Activated naive CD8-positive, alpha-beta T cell treated with anti-CD3 and anti-CD28 coated beads, Interleukin-2, amount 50 U/mL, for 24 hours (primary cell): ENCODE data around the gene AK5.

Source experiments
- ATAC-seq: fragments of 150-1000 bp; cut with Tn5 transposase; one replicate; pipeline ENCODE4 v1.10.0; 2021
- DNase-seq: peaks from one replicate; pipeline ENCODE4 v3.0.0; 2021
- H3K27ac Mint-ChIP-seq: one replicate; pipeline ENCODE4 v1.8.0; 2021; ENCODE audit warnings: mild to moderate bottlenecking, mixed read lengths
- H3K27me3 Mint-ChIP-seq: one replicate; pipeline ENCODE4 v1.8.0; 2021; ENCODE audit warnings: mixed read lengths
- H3K36me3 Mint-ChIP-seq: one replicate; pipeline ENCODE4 v1.8.0; 2021; ENCODE audit warnings: low read depth, mixed read lengths
- H3K4me1 Mint-ChIP-seq: one replicate; pipeline ENCODE4 v1.8.0; 2021; ENCODE audit warnings: mixed read lengths
- H3K4me3 Mint-ChIP-seq: one replicate; pipeline ENCODE4 v1.8.0; 2021; ENCODE audit warnings: mild to moderate bottlenecking, moderate library complexity, mixed read lengths
- H3K9me3 Mint-ChIP-seq: one replicate; pipeline ENCODE4 v1.8.0; 2021; ENCODE audit warnings: mixed read lengths

The AK5 gene, protein sequence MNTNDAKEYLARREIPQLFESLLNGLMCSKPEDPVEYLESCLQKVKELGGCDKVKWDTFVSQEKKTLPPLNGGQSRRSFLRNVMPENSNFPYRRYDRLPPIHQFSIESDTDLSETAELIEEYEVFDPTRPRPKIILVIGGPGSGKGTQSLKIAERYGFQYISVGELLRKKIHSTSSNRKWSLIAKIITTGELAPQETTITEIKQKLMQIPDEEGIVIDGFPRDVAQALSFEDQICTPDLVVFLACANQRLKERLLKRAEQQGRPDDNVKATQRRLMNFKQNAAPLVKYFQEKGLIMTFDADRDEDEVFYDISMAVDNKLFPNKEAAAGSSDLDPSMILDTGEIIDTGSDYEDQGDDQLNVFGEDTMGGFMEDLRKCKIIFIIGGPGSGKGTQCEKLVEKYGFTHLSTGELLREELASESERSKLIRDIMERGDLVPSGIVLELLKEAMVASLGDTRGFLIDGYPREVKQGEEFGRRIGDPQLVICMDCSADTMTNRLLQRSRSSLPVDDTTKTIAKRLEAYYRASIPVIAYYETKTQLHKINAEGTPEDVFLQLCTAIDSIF

DNA sequence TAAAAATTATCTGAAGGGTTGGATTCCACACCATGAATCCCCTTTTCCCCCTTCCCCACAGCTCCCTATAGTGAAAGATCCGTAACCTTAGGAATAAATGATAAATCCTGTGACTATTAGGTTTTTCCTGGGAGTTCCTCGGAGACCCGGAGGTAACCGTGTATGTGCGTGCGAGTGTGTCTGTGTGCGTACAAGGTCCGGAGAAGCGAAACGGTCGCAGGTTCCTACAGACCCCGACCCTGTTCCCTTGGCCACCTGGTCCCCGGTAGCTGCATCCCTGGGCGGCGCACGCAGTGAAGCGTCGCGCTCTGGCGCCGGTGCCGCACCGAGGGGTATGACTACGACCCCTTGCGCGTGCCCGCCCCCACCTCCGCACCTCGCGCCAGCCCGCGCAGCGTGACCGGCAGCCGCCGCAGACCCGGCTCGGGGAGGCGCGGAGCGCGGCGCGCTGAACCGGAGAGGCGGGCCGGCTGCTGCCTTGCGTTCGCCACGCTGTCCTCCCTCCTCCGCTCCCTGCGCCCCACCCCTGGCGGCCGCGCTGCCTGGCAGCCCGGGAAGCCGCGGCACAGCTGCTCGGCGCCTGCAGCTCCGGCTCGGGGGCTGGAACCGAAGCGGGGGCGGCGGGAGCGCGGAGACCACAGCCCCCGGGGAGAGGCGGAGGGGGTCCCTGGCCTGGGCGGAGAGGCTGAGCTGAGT is at the start of gene AK5:
Gene AK5, plus strand, starts transcription at position 529 of the 696 bp plus-strand sequence. CDS start 295 bp downstream, outside the sequence.
- DNase-seq (peak; percentile 51), ATAC-seq (peak; percentile 80)
- Mint-ChIP-seq H3K4me1 (peaks cover 22% of the 10 kb centered on the region), H3K9me3 (no peaks in the 10 kb centered on the region), H3K27me3 (peaks cover 12% of the 10 kb centered on the region), H3K4me3 (peak within 1 kb of the TSS; percentile 71), H3K27ac (peak within 1 kb of the TSS; percentile 54), H3K36me3 (no peaks in the 10 kb centered on the region)

DNA sequence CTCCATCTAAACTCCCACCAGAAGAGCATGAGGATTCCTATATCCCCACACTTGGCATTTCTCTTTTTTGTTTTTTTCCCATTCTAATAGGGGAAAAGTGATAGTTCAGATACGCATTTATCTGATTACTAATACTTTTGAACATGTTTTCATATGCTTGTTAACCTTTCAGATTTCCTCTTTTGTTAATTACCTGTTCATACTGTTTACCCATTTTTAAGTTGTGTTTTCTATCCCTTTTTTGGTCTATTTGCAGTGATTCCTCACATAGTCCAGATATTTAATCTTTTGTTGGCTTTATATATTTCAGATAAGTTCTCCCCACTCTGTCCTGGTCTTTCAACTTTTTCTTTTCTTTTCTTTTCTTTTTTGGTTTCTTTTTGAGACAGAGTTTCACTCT is 49.0 kb upstream of the AK5 start:
- Mint-ChIP-seq H3K4me1 (no peaks in the 10 kb centered on the region), H3K36me3 (no peaks in the 10 kb centered on the region), H3K9me3 (peaks cover 23% of the 10 kb centered on the region), H3K27ac (no peak overlapping the region), H3K4me3 (no peak overlapping the region), H3K27me3 (no peaks in the 10 kb centered on the region)
- DNase-seq, result no peak
- no peak for ATAC-seq

DNA sequence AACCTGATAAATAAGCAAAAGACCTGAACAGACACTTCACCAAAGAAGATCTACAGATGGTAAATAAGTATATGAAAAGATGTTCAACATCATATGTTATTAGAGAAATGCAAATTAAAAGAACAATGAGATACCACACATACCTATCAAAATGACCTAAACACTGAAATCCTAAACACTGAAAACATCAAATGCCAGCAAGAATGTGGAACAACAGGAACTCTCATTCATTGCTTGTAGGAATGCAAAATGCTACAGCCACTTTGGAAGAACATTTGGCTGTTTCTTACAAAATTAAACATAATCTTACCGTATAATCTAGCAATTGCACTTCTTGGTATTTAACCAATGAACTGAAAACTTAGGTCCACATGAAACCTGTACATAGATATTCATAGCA is 47.7 kb upstream of the AK5 start:
- no peak for DNase-seq
- Mint-ChIP-seq H3K27me3 (no peaks in the 10 kb centered on the region), H3K27ac (no peak overlapping the region), H3K9me3 (peaks cover 23% of the 10 kb centered on the region), H3K36me3 (no peaks in the 10 kb centered on the region), H3K4me1 (no peaks in the 10 kb centered on the region), H3K4me3 (no peak overlapping the region)
- no peak for ATAC-seq

DNA sequence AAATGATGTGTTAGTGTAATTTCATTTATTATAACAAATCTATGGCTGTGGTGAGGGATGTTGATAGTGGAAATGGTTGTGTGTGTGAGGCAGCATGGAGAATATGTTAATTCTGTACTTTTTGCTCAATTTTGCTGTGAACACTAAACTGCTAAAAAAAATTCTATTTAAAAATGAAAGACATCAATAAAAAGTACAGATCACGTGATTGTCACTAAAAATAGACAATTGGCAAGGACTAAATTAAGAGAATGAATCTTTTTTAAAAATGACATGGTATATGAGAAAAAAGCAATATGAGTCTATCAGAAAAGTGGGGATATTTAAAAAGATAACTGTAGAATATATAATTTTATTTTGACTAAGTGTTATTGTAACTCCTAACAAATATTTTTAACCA is 46.9 kb upstream of the AK5 start:
- ATAC-seq (no peak), DNase-seq (no peak)
- no peaks in the 10 kb centered on the region for H3K36me3 Mint-ChIP-seq
- peaks cover 23% of the 10 kb centered on the region for H3K9me3 Mint-ChIP-seq
- no peak overlapping the region for H3K4me3 Mint-ChIP-seq
- no peak overlapping the region for H3K27ac Mint-ChIP-seq
- H3K27me3 Mint-ChIP-seq, result no peaks in the 10 kb centered on the region
- no peaks in the 10 kb centered on the region for H3K4me1 Mint-ChIP-seq

DNA sequence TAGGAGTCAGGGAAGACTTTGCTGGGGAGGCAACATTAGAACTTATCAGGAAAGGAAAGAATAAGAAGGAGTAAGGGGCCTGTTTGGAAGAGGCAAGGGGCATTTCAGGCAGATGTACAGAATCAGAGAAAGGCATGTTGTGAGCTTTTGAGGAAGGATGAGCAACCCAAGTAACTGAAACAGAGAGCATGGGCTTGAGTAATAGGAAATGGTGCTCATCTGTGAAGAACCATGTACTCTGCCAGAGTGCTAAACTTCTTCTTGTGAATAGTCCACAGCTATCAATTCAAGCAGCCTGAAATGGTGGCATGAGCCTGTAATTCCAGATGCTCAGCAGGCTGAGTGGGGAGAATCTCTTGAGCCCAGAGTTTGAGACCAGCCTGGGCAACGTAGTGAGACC is 43.4 kb upstream of the AK5 start:
- peaks cover 21% of the 10 kb centered on the region for H3K9me3 Mint-ChIP-seq
- DNase-seq, result no peak
- no peak overlapping the region for H3K4me3 Mint-ChIP-seq
- H3K27ac Mint-ChIP-seq, result no peak overlapping the region
- H3K4me1 Mint-ChIP-seq, result no peaks in the 10 kb centered on the region
- no peak for ATAC-seq
- no peaks in the 10 kb centered on the region for H3K27me3 Mint-ChIP-seq
- H3K36me3 Mint-ChIP-seq, result no peaks in the 10 kb centered on the region

DNA sequence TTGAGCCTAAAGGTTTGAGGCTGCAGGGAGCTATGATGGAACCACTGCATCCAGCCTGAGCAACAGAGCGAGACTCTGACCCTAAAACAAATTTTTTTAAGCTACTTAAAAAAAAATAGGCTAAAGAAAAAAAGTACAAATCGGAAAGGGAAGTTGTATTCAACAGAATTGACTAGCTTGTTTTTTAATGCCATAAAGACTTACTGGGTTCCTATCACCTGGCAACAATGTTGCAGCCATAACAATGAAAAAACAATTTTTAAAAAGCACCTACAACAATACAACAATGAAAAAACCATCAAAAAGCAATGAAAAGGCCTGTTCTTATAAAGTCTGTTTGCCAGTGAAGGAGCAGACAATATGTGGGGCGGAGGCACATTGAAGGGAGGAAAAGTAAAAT is 42.5 kb upstream of the AK5 start:
- ATAC-seq (no peak), DNase-seq (no peak)
- Mint-ChIP-seq H3K36me3 (peaks cover 2% of the 10 kb centered on the region), H3K4me1 (no peaks in the 10 kb centered on the region), H3K27me3 (no peaks in the 10 kb centered on the region), H3K27ac (no peak overlapping the region), H3K9me3 (peaks cover 16% of the 10 kb centered on the region), H3K4me3 (no peak overlapping the region)

DNA sequence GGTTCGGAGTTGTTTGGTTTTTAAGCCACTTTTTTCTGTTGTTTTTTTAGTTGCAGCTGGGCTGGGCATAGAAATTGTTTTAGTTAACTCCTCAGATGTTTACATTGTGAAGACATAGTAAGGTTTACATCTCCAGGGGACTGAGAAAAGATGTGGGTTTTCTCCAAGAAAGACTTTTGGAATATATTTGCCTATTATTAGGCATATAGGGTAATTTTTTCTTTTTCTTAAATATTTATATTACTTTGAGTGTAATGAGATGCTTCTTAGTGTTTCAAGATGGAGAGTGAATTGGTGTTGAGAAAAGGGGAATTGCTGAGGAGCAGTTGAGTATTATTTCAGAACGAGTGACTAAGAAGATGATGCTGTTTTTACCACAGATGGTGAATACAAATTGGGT is 36.0 kb upstream of the AK5 start:
- Mint-ChIP-seq H3K27me3 (no peaks in the 10 kb centered on the region), H3K4me1 (peaks cover 3% of the 10 kb centered on the region), H3K27ac (no peak overlapping the region), H3K9me3 (peaks cover 41% of the 10 kb centered on the region), H3K4me3 (no peak overlapping the region), H3K36me3 (peaks cover 6% of the 10 kb centered on the region)
- DNase-seq, result no peak
- no peak for ATAC-seq

DNA sequence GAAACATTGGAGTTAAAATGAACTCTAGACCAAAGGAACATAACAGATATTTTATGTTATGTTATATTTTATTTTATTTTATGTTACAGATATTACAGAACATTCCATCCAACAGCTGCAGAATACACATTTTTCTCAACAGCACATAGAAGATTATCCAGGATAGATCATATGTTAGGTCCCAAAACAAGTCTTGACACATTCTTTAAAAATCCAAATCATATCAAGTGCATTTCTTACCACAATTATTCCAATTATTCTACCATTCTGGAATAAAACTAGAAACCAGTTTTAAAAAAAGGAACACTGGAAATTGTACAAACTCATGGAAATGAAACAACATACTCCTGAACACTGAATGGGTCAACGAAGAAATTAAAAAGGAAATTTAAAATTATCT is 31.7 kb upstream of the AK5 start:
- H3K4me1 Mint-ChIP-seq, result peaks cover 3% of the 10 kb centered on the region
- DNase-seq (no peak), ATAC-seq (no peak)
- H3K36me3 Mint-ChIP-seq, result peaks cover 4% of the 10 kb centered on the region
- peaks cover 61% of the 10 kb centered on the region for H3K9me3 Mint-ChIP-seq
- no peak overlapping the region for H3K27ac Mint-ChIP-seq
- no peaks in the 10 kb centered on the region for H3K27me3 Mint-ChIP-seq
- no peak overlapping the region for H3K4me3 Mint-ChIP-seq

DNA sequence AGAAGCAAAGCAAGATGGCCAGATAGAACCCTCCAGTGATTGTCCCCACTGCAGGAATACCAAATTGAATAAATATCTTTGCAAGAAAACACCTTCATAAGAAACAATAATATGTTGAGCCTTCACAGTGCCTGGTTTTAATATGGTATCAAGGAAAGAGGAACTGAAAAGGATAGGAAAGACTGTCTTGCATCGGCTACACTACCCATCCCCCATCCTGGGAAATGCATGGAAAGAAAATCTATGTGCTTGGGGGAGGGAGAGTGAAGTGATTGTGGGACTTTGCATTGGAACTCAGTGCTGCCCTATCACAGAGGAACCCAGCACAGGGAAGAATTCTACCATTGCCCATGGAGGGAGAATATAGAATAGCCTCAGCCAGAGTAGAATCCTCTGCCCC is 28.6 kb upstream of the AK5 start:
- Mint-ChIP-seq H3K27ac (no peak overlapping the region), H3K36me3 (peaks cover 4% of the 10 kb centered on the region), H3K27me3 (no peaks in the 10 kb centered on the region), H3K4me1 (peaks cover 3% of the 10 kb centered on the region), H3K4me3 (no peak overlapping the region), H3K9me3 (peaks cover 61% of the 10 kb centered on the region)
- ATAC-seq (no peak), DNase-seq (no peak)

DNA sequence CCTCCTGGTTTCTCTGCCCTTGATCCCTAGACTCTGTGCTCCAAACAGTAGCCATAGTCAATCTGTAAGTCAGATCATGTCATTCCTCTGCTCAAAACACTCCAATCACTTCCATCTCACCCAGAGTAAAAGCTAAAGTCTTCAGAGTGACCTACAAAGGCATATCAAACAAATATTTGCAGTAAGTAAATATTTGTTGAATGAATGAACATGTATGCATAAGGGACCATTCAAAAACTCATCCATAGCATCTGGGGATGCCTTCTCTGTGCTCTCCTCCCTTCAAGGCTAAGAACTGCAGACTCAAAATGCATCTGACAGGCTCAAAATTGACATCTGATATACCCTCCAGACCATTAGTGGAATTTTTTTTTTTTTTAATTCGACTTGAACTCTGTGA is 18.1 kb upstream of the AK5 start:
- no peaks in the 10 kb centered on the region for H3K4me1 Mint-ChIP-seq
- no peaks in the 10 kb centered on the region for H3K36me3 Mint-ChIP-seq
- ATAC-seq (no peak), DNase-seq (no peak)
- H3K27me3 Mint-ChIP-seq, result no peaks in the 10 kb centered on the region
- no peak overlapping the region for H3K27ac Mint-ChIP-seq
- H3K4me3 Mint-ChIP-seq, result no peak overlapping the region
- peaks cover 9% of the 10 kb centered on the region for H3K9me3 Mint-ChIP-seq

DNA sequence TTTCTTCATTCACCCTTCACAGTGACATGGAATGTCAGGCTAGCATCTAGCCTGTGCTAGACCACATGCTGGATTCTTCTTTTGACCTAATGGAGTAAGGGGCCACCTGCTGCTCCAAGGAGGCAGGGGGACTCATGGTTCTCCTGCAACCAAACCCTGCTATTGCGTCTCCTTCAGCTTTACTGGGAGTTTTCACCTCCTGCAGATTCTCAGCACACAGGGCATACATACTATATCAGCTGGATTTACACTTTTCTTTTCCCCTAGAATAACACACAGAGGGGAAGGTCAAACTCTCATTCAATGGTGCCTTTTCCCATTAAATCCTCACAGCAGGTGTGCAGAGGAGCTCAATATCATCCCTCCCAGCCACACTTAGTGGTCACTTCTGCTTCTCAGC is 16.6 kb upstream of the AK5 start:
- H3K4me1 Mint-ChIP-seq, result no peaks in the 10 kb centered on the region
- H3K9me3 Mint-ChIP-seq, result peaks cover 9% of the 10 kb centered on the region
- H3K4me3 Mint-ChIP-seq, result no peak overlapping the region
- H3K27ac Mint-ChIP-seq, result no peak overlapping the region
- DNase-seq (no peak), ATAC-seq (no peak)
- H3K36me3 Mint-ChIP-seq, result no peaks in the 10 kb centered on the region
- H3K27me3 Mint-ChIP-seq, result no peaks in the 10 kb centered on the region

DNA sequence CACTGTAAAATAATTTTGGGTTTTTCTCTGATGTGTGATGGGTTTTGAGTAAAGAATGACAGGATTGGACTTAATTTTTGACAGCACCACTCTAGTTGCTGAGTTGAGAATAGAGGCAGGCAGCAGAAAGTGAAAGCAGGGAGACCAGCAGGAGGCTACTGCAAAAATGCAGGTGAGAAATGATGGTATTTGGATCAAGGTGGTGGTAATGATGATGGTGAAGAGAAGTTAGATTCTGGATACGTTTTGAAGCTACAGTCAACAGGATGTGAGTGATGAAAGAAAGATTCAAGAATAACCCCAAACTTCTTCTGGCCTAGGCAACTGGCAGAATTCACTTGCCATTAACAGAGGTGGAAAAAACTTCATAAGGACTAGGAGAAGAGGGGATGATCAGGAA is 14.8 kb upstream of the AK5 start:
- no peak overlapping the region for H3K4me3 Mint-ChIP-seq
- no peaks in the 10 kb centered on the region for H3K36me3 Mint-ChIP-seq
- ATAC-seq (no peak), DNase-seq (no peak)
- peaks cover 9% of the 10 kb centered on the region for H3K9me3 Mint-ChIP-seq
- no peaks in the 10 kb centered on the region for H3K27me3 Mint-ChIP-seq
- peaks cover 5% of the 10 kb centered on the region for H3K4me1 Mint-ChIP-seq
- no peak overlapping the region for H3K27ac Mint-ChIP-seq

DNA sequence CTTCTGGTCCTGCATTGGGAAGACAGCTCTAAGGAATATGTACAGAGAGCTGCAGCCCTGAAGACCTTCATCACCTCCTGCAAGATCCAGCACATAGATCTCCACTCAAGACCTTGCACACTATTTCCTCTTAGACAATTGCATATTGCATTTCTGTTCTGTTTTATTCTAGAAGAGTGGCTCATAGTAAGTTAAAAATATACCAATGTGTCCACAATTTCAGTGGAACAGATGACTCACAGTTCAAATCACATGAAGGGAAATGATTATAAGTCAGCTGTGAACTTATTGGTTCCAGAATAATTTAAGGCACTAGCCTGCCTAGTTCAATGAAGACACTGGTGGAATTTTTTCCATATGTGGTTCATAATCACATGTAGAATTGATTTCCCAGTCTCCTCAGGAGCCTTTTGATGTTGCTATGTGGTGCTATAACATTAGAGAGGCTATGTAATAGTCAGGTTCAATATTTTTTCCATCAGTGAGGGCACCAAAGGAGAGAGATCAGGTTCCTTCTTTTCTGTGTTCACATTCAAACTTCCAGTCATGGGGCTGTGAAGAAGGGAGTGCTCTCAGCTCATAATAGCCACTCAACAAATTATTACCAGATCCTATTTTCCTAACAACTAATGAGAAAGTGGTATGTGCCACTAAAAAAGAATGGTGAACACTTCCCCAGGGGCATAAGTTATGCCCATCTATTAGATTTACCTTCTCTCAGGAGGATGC is 9.8 kb upstream of the AK5 start:
- no peaks in the 10 kb centered on the region for H3K36me3 Mint-ChIP-seq
- ATAC-seq (peak; percentile 33), DNase-seq (no peak)
- H3K27me3 Mint-ChIP-seq, result no peaks in the 10 kb centered on the region
- no peak overlapping the region for H3K27ac Mint-ChIP-seq
- H3K9me3 Mint-ChIP-seq, result no peaks in the 10 kb centered on the region
- H3K4me1 Mint-ChIP-seq, result peaks cover 10% of the 10 kb centered on the region
- H3K4me3 Mint-ChIP-seq, result no peak overlapping the region

DNA sequence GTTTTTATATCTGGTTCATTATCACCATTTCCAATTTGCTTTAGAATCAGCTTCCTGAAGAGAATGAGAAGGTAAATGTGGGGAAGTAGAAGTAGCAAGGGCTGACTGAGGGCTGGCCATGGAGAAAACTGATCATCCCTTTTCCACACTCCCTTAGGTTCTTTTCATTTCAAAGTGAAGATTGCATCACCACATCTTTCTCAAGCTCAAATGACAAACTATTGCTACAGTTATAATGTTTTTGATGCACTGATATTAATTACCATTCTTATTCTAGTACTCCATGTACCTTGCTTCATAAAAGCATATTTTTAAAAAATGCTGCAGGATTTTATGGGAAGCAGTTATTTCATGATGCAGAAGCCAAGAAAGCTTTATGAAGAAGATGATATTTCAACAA is 7.9 kb upstream of the AK5 start:
- H3K36me3 Mint-ChIP-seq, result no peaks in the 10 kb centered on the region
- no peak overlapping the region for H3K4me3 Mint-ChIP-seq

More for the DNA sequence above, 7.9 kb upstream of the AK5 start:
- Mint-ChIP-seq H3K27ac (no peak overlapping the region), H3K9me3 (no peaks in the 10 kb centered on the region), H3K27me3 (no peaks in the 10 kb centered on the region), H3K4me1 (peaks cover 10% of the 10 kb centered on the region)
- ATAC-seq, result no peak
- no peak for DNase-seq
